ENCODE results near the gene PLXNB3.

PLXNB3 gene

GRCh38 chrX:153762626-153763173 lies 1.3 kb upstream of the PLXNB3 start:
- no peak for DNase-seq

GRCh38 chrX:153763298-153763932 lies 634 bp upstream of the PLXNB3 start:
- DNase-seq, result no peak

GRCh38 chrX:153764786-153765137 lies 713 bp downstream of the PLXNB3 start:
- no peak for DNase-seq

GRCh38 chrX:153765138-153766079 lies 1.4 kb downstream of the PLXNB3 start:
- no peak for DNase-seq

- DNase-seq, result no peak
Observed at GRCh38 chrX:153766098-153766817, 2.2 kb downstream of the PLXNB3 start.

GRCh38 chrX:153766871-153767673 lies 3.0 kb downstream of the PLXNB3 start:
- no peak for DNase-seq

GRCh38 chrX:153767674-153768055 lies 3.6 kb downstream of the PLXNB3 start:
- DNase-seq, result no peak

GRCh38 chrX:153768311-153769157 lies 4.5 kb downstream of the PLXNB3 start:
- no peak for DNase-seq

GRCh38 chrX:153769158-153769864 lies 5.3 kb downstream of the PLXNB3 start:
- DNase-seq, result no peak

GRCh38 chrX:153769865-153770600 lies 6.0 kb downstream of the PLXNB3 start:
- DNase-seq, result no peak

GRCh38 chrX:153770601-153771414 lies 6.8 kb downstream of the PLXNB3 start:
- no peak for DNase-seq

GRCh38 chrX:153771415-153772315 lies 7.6 kb downstream of the PLXNB3 start:
- no peak for DNase-seq

- no peak for DNase-seq
Observed at GRCh38 chrX:153772316-153773217, 8.5 kb downstream of the PLXNB3 start.

- no peak for DNase-seq
Observed at GRCh38 chrX:153773218-153773611, 9.2 kb downstream of the PLXNB3 start.

- DNase-seq, result no peak
Observed at GRCh38 chrX:153773741-153774575, 9.9 kb downstream of the PLXNB3 start.
